DMS153 (cell line): ENCODE data around the gene TNFRSF8.
"Not testable (repeated sequence)": the region's sequence is repeated elsewhere in the genome, so short reads cannot be mapped to it uniquely, and the experiment has no call there.

ENCODE experiments used
- DNase-seq: peaks from one replicate; lab custom pipeline; 2025; lab: John Stamatoyannopoulos, UW

Gene TNFRSF8

GRCh38 chr1:12087797-12088314 is 24.8 kb downstream of the TNFRSF8 start:
- DNase-seq, result no peak

DNA sequence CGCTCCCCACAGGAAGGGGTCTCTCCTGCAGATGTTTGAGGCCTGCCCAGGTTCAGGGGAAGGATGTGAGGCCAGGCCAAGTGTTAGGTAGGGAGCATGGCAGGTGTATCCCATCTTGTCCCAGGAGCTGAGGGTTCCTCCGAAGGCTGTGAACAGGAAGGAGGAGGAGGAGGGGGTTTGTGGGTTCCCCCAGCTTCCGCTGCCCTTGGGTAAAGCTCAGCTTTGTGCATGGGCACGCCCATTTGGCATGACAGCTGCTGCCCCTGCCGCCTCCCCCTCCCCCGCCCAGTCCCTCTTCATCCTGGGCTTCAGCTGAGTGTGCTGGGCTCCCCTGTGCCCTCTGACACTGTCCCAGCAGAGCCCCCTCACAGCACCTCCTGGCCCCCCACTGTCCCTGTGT is 25.5 kb downstream of the TNFRSF8 start:
- DNase-seq, result no peak

- DNase-seq, result no peak
These were observed 27.2 kb downstream of the TNFRSF8 start for GRCh38 chr1:12090326-12090725.

DNA sequence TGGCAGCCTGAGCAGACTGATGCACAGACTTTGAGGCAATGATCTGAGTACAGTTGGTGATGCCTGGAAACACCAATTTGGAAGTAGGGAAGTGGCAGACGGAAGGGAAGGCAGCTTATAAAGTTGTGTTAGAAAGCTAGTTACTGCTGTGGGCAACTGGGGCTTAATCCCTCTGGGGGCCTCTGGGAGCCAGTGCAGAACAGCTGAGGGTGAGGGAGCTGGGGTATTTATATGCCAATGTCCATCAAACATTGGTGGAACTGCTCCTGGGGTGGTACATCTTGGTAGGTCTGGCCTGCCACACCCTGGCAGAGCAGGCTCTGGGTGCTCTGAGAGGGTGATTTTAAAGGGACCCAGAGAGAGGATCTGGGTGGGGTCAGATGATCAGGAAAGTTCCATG is 28.1 kb downstream of the TNFRSF8 start:
- no peak for DNase-seq

DNA sequence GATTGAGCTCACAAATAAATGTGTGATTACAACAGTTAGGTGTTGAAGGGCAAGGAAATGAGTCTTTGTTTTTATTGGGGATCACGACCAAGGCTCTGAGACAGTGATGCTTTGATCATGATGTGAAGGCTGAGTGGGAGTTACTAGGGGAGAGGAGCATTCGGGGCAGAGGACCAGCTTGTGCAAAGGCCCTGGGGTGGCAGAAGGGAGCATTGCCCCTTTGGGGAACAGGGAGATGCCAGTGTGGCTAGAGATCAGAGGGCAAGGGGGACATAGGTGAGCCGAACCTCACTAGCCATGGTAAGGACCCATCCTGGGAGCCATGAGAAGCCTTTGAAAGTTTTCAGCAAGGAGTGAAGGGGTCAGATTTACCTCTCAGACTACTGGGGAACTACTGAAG is 31.1 kb downstream of the TNFRSF8 start:
- DNase-seq, result no peak

- DNase-seq, result no peak
These were observed 32.6 kb downstream of the TNFRSF8 start for GRCh38 chr1:12095452-12096263.

DNA sequence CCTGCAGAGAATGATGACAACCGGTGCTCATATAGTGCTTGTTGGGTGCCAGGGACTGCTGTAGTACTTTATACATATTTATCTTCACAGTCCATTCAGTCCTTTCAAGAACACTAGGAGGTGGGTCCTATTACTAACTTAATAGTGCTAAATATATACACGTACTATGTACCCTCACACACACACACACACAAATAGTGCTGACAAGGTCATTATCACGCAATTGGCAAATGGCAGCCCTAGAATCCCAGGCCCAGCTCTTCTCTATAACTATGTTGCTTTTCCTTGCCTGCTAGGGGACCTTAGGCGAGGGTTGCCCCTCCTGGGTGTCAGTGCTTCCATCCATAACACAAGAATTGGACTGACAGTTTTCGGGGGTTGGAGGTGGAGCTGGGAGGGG is 33.5 kb downstream of the TNFRSF8 start:
- DNase-seq, result no peak

DNA sequence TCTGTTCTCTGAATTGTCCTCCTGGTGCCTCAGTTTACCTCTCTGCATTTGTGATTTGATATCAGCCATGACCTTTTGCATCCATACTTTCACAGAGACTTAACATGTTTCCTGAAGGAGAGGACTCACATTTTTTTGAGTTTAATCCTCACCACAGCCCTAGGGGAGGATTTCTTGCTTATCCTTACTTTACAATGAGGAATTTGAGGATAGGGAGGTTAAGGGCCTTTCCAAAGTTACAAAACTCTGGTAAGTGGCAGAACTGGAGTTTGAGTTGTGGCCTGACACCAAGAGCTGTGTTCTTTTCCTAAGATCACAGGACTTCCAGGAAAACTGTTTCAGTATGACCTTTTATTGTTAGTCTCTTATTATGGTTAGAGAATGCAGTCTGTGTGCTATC is 34.2 kb downstream of the TNFRSF8 start:
- DNase-seq, result no peak

- no peak for DNase-seq
These were observed 35.7 kb downstream of the TNFRSF8 start for GRCh38 chr1:12098786-12099185.

DNA sequence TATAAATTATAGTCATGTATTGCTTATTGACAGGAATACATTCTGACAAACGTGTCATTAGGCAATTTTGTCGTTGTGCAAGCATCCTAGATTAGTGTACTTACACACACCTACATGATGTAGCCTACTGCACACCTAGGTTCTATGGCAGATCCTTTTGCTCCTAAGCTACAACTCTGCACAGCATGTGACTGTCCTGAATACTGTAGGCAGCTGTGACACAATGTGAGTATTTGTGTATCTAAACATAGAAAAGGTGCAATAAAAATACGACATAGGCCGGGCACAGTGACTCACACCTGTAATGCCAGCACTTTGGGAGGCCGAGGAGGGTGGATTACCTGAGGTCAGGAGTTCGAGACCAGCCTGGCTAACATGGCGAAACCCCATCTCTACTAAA is 36.5 kb downstream of the TNFRSF8 start:
- no peak for DNase-seq

DNA sequence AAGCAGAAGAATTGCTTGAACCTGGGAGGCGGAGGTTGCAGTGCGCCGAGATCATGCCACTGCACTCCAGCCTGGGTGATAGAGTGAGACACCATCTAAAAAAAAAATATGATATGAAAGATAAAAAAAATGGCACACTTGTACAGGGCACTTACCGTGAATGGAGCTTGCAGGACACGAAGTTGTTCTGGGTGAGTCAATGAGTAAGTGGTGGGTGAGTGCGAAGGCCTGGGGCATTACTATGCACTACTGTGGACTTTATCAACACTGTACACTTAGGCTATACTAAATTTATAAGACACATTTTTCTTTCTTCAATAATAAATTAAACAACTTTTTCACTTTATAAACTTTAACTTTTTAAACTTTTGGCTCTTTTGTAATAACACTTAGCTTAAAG is 37.0 kb downstream of the TNFRSF8 start:
- no peak for DNase-seq

GRCh38 chr1:12101120-12101519 is 38.0 kb downstream of the TNFRSF8 start:
- not testable (repeated sequence) for DNase-seq

GRCh38 chr1:12102066-12102465 is 39.0 kb downstream of the TNFRSF8 start:
- no peak for DNase-seq

- DNase-seq, result no peak
These were observed 41.3 kb downstream of the TNFRSF8 start for GRCh38 chr1:12104417-12104816.

GRCh38 chr1:12106153-12106552 is 43.0 kb downstream of the TNFRSF8 start:
- DNase-seq, result no peak

DNA sequence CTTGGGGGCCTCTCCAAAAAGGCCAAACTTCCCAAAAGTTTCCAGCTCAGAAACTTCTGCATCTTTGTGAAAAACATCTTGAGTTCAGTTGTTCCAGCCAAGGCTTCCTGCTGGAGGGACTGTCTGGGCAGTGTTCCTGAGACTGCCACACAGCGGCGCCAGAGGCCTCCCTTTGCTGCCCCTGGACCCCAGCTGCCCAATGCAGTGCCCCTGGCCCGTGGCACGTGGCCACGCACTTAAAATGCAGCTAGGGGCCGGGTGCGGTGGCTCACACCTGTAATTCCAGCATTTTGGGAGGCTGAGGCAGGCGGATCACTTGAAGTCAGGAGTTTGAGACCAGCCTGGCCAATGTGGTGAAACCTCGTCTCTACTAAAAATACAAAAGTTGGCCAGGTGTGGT is 43.8 kb downstream of the TNFRSF8 start:
- DNase-seq, result not testable (repeated sequence)

- no peak for DNase-seq
These were observed 44.6 kb downstream of the TNFRSF8 start for GRCh38 chr1:12107718-12108117.

GRCh38 chr1:12109901-12110300 is 46.8 kb downstream of the TNFRSF8 start:
- DNase-seq, result no peak

DNA sequence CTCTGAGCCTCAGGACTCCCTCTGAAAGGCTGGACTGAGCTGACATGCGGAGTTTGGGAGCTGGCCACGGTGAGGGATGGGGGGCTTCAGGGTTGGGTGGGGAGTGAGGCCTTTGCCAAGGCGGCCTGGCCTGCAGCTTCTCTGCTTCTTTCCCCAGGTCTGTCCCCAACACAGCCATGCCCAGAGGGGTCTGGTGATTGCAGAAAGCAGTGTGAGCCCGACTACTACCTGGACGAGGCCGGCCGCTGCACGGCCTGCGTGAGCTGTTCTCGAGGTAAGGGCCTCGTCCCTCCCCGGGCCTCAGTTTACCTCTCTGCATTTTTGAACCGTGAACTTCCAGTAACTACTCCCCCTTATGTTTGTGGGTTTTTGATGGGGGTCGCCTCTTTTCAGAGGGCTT is 48.6 kb downstream of the TNFRSF8 start:
- no peak for DNase-seq

DNA sequence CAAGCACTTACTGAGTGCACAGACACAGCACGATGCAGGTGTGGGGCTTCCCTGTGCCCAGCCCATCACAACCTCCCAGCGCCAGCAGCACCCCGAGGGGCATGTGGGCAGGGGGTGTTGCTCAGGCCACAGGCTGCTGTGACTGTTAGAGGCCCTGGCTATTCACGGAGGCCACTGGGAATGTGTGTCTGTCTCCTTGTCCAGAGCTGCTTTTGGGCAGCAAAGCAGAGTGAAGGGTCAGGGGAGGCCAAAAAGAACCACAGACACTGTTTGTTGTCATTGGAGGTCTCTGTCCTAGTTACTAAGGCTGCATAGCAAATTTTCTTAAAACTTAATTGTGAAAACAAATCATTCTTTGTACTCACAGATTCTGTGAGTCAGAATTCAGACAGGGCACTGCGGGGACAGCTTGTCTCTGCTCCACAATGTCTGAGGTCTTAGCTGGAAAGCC is 49.6 kb downstream of the TNFRSF8 start:
- no peak for DNase-seq

- no peak for DNase-seq
These were observed 50.6 kb downstream of the TNFRSF8 start for GRCh38 chr1:12113433-12114339.

GRCh38 chr1:12114340-12114683 is 51.2 kb downstream of the TNFRSF8 start:
- no peak for DNase-seq

- DNase-seq, result no peak
These were observed 51.8 kb downstream of the TNFRSF8 start for GRCh38 chr1:12114916-12115315.
